ENCODE results near the gene PLXNA2.

GRCh38 chr1:208141610-208142192, 102.5 kb downstream of the PLXNA2 start:
- no peak for TF ChIP-seq POLR2A (IDR thresholded peaks at IDR 0.05; ENCODE audit: borderline replicate concordance, extremely low read depth, insufficient read depth, insufficient read length)
- TF ChIP-seq CTCF (IDR thresholded peaks at IDR 0.05 in 2 of 3, conservative IDR thresholded peaks at IDR 0.05 in 1 of 3; ENCODE audit: borderline replicate concordance in 1 of 3, insufficient read depth in 1 of 3, low read depth in 2 of 3, low read length in 2 of 3): no peak
- no peak for TF ChIP-seq ATF3 (IDR thresholded peaks at IDR 0.05)
- TF ChIP-seq POLR2AphosphoS5 (IDR thresholded peaks at IDR 0.05; ENCODE audit: low read depth, low read length): no peak
- no peak for TF ChIP-seq REST (IDR thresholded peaks at IDR 0.05; ENCODE audit: low read depth)
- no peak for TF ChIP-seq EZH2 (IDR thresholded peaks at IDR 0.05)
- TF ChIP-seq YY1 (IDR thresholded peaks at IDR 0.05; ENCODE audit: extremely low read depth, insufficient replicate concordance, low read depth, low read length): no peak
- no peak for TF ChIP-seq SIN3A (IDR thresholded peaks at IDR 0.05; ENCODE audit: low read depth)
- no peak for TF ChIP-seq JUND (IDR thresholded peaks at IDR 0.05)

Measured in HCT116 (cell line).